Activated CD8-positive, alpha-beta memory T cell treated with anti-CD3 and anti-CD28 coated beads, Interleukin-2, amount 50 U/mL, for 48 hours (primary cell): ENCODE data around the gene FOCAD.

Source experiments
- DNase-seq: peaks from one replicate; pipeline ENCODE4 v3.0.0-alpha.2; 2020

The FOCAD gene

GRCh38 chr9:20740304-20740703 is 56.2 kb downstream of the FOCAD start:
- no peak for DNase-seq

GRCh38 chr9:20740929-20741582 is 57.0 kb downstream of the FOCAD start:
- no peak for DNase-seq

- DNase-seq = no peak
Measured at GRCh38 chr9:20742833-20743232, 58.8 kb downstream of the FOCAD start.

DNA sequence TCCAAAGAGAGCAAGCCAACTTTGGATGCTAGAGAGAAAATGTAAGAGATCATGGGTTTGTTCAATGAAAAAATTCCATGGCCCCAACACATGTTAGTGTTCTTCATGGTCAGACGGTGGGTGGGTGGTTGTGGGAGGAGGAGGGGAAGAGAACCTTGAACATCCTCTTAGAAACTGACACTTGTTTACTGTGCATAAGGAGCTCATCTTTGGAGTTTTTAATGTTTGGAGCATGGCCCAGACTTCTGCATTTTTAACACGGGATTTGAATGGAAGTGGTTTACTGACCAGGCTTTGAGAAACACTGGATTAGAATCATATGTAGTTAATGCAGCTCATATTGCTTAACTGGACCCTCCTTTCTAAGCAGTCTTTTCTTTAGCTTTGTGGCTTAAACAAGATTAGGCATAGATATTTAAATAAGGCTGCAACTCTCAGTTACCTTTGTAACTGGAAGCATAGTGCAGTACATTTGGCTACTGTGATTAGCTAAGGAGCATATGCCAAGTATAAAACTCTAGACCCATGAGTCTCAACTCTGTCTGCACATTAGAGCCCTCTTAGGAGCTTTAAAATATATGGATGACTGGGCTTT is 60.1 kb downstream of the FOCAD start:
- DNase-seq = no peak

GRCh38 chr9:20746967-20747366 is 62.9 kb downstream of the FOCAD start:
- no peak for DNase-seq

GRCh38 chr9:20749496-20750198 is 65.6 kb downstream of the FOCAD start:
- DNase-seq = no peak

- DNase-seq = no peak
Measured at GRCh38 chr9:20753761-20754160, 69.7 kb downstream of the FOCAD start.

DNA sequence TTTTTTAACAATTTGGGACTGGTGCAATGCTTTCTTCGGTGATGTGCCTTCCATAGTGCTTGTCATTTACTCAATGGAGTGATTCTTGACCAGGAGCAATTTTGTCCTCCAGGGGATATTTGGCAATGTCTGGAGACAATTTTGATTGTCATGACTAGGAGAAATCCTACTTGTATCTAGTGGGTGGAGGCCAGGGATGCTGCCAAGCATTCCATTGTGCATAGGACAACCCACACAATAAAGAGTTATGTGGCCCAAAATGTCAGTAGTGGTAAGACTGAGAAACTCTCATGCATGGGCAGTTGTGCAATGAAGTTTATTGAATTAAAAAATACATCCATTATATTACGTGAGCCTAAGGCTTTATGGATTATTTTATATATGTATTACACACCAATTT is 70.5 kb downstream of the FOCAD start:
- DNase-seq = no peak

- DNase-seq = no peak
Measured at GRCh38 chr9:20760246-20760891, 76.3 kb downstream of the FOCAD start.

GRCh38 chr9:20770947-20771346 is 86.9 kb downstream of the FOCAD start:
- no peak for DNase-seq

- DNase-seq = no peak
Measured at GRCh38 chr9:20771729-20772128, 87.7 kb downstream of the FOCAD start.

GRCh38 chr9:20775683-20776082 is 91.6 kb downstream of the FOCAD start:
- no peak for DNase-seq

- no peak for DNase-seq
Measured at GRCh38 chr9:20781092-20781491, 97.0 kb downstream of the FOCAD start.

- no peak for DNase-seq
Measured at GRCh38 chr9:20782289-20782688, 98.2 kb downstream of the FOCAD start.

GRCh38 chr9:20783057-20784038 is 99.3 kb downstream of the FOCAD start:
- no peak for DNase-seq

DNA sequence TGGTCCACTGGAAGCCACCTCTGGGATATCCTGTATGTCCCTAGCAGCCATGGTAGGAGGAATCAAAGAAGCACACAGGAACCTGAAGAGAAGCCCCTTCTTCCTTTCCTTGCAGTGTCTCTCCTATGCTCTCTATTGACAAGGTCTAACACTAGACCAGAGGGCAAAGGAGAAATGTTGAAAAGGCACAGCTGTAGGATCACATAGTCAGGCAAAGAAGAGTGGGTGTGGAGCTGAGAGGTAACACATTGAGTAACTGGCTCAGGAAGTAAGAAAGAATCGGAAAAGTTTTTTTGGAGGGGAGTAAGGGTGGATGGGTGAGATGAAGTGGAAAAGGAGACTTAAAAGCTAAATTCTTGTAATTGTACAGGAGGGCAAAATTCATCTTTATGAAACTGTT is 100.1 kb downstream of the FOCAD start:
- DNase-seq = no peak

GRCh38 chr9:20786807-20787206 is 102.7 kb downstream of the FOCAD start:
- no peak for DNase-seq

DNA sequence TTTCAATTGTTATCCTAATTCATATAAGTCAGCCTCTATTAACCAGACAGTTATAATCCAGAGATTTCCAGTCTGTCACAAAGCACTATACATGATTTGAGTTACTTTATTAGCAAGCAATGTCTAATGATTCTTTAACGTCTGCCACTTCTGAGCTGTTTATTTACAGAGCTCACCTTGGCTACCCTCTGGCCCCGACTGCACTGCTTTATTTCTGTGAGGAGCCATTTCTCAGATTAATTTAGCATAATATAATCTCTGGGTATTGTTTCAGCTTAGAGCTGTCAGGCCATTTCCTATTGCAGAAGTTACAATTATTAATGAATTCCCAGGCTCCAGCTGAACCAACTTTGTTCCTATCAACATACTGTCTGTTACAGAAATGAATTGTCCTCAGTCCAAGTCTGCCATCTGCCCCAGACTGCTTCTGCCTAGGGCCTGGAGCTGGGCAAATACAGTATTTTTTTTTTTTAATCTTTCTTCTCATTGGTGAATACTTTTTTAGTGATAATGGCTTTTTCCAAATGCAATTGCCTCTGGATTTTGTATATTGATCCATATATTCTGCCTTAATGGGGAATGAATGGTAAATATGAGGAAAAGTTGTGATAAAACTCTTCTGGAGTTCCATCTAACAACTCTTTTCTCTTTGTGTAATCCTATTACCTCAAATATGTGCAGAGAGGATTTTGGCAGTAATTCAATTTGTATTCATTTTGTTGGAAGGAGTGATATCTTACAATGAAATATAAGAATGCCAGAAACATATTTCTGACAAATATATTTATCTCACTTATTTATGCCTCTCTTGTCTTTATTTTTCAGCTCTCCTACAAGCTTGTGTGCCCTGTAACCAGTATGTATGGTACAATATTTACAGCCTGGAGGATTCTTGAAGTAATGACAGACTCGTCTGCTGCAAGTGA is 104.7 kb downstream of the FOCAD start:
- no peak for DNase-seq

- no peak for DNase-seq
Measured at GRCh38 chr9:20790721-20791120, 106.7 kb downstream of the FOCAD start.

DNA sequence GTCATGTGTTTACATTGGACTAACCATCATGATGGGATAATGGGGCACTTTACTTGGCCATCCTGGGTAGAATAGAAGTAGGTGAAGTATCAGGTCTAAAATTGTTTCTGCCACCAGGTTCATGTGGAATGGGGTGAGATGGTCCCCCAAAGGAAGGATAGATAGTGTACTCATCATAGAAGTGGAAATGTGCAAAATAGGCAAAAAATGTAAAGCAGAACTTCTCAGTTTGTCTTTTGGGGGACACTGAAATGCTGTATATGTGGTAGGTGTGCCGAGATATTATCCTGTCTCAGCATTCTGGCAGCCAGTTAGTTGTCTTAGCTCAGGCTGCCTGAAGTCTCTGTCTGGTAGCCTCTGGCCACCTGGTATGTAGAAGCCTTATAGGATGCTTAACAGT is 107.6 kb downstream of the FOCAD start:
- DNase-seq = no peak

DNA sequence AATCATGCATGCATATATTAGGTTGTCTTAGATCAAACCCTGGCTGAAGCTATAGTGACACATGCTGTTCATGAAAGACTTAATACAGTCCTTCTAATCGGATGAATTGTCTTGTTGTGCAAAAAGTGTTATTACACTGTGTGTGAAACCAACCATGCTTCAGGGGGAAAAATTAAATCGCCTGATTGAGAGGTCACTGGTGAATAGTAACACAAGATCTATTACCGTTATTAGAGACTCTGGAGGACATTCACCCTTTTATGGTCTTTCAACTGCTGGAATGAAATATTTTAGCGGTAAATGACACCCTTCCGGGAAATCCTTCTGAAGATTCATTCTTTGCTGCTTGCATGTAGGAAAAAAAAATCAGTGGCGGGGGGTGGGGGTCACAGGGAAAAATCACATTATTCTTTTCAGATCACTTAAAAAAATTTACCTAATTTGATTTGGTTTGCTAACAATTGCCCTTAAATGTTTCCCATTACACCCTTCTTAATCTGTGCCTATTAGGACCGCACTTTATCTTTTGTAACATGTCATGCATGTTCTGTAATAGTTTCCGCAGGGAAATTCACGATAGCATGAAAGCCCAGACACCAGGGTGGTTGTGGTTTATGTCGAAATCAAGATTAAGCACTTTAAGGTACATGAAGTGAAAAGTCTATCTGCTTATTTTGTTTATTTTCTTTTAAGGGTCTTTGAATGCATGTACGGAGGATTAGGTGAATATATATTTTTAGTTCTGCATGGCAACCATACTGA is 120.6 kb downstream of the FOCAD start:
- no peak for DNase-seq
